ENCODE measurements around the gene CCR8.

- TF ChIP-seq YY1 (IDR thresholded peaks at IDR 0.05; ENCODE audit: insufficient read depth, insufficient read length) (no peak), SUZ12 (IDR thresholded peaks at IDR 0.05; ENCODE audit: extremely low read depth, insufficient read depth, insufficient read length) (no peak)
Observed at GRCh38 chr3:39329493-39329892, at the start of gene CCR8.
